Measurements from ENCODE around the gene DCAF8. TPM values are rescaled to one million over a fixed set of nuclear protein-coding genes. Genes with fewer than 3 reads are reported as not detected.

Gene DCAF8
- total RNA-seq, 1 experiment from 2014 or later: 143 TPM

GRCh38 chr1:160209321-160210046 lies 52.9 kb downstream of the DCAF8 start:
- no peak for TF ChIP-seq RELA (CRISPR knock-in tag; IDR thresholded peaks at IDR 0.05; ENCODE audit: borderline replicate concordance)
- no peak for TF ChIP-seq ZNF317 (CRISPR knock-in tag; IDR thresholded peaks at IDR 0.05; ENCODE audit: borderline replicate concordance, low read depth)
- no peak for TF ChIP-seq ZNF263 (CRISPR knock-in tag; IDR thresholded peaks at IDR 0.05; ENCODE audit: low read depth)
- no peak for TF ChIP-seq ZNF512 (CRISPR knock-in tag; IDR thresholded peaks at IDR 0.05; ENCODE audit: borderline replicate concordance)
- TF ChIP-seq ZNF396 (CRISPR knock-in tag; IDR thresholded peaks at IDR 0.05; ENCODE audit: borderline replicate concordance): no peak
- no peak for TF ChIP-seq ZNF671 (CRISPR knock-in tag; IDR thresholded peaks at IDR 0.05)
- TF ChIP-seq OVOL2 (CRISPR knock-in tag; IDR thresholded peaks at IDR 0.05; ENCODE audit: borderline replicate concordance): no peak
- no peak for TF ChIP-seq ZNF121 (CRISPR knock-in tag; IDR thresholded peaks at IDR 0.05)
- no peak for TF ChIP-seq FOXJ3 (CRISPR knock-in tag; IDR thresholded peaks at IDR 0.05; ENCODE audit: borderline replicate concordance)
- no peak for TF ChIP-seq AR (CRISPR knock-in tag; IDR thresholded peaks at IDR 0.05)
- no peak for TF ChIP-seq IRF1 (CRISPR knock-in tag; IDR thresholded peaks at IDR 0.05)
- no peak for TF ChIP-seq ARID4B (CRISPR knock-in tag; IDR thresholded peaks at IDR 0.05; ENCODE audit: borderline replicate concordance)
- TF ChIP-seq PREB (CRISPR knock-in tag; IDR thresholded peaks at IDR 0.05; ENCODE audit: borderline replicate concordance): no peak
- TF ChIP-seq ERG (CRISPR knock-in tag; IDR thresholded peaks at IDR 0.05): no peak
- TF ChIP-seq PRDM15 (CRISPR knock-in tag; IDR thresholded peaks at IDR 0.05): no peak
- TF ChIP-seq ZNF416 (CRISPR knock-in tag; IDR thresholded peaks at IDR 0.05): no peak
- no peak for TF ChIP-seq FOXP1 (CRISPR knock-in tag; IDR thresholded peaks at IDR 0.05; ENCODE audit: borderline replicate concordance)
- CTCF ChIA-PET: interaction anchor here (0.9 to 8.9 kb wide), 9 partner anchors 10 to 124 kb away, joined by 3 to 85 read pairs (median 8); no protein-coding TSS in a partner anchor
- H3K4me1 Mint-ChIP-seq: peaks cover 57% of the 10 kb centered on the region
- DNase-seq (ENCODE audit: low spot score) (no peak), ATAC-seq (peak; percentile 3; the same call in 1 of the 2 replicates)
- no peak overlapping the region for H3K27ac Mint-ChIP-seq
- POLR2A ChIA-PET: interaction anchor here (1.0 kb wide), 1 partner anchor 14 kb away, joined by 3 read pairs; no protein-coding TSS in a partner anchor
- no peak overlapping the region for H3K4me3 Mint-ChIP-seq
- H3K9me3 Mint-ChIP-seq: no peaks in the 10 kb centered on the region
- peaks cover 36% of the 10 kb centered on the region for H3K36me3 Mint-ChIP-seq
- no peaks in the 10 kb centered on the region for H3K27me3 Mint-ChIP-seq (ENCODE audit: low read depth)

All from WTC11 (cell line).